HG02642 (cell line): ENCODE results near the gene HDDC2.

Source experiments
- ATAC-seq: cut with Tn5 transposase; IDR thresholded peaks from one replicate; pipeline ENCODE4 v1.9.1; 2021; ENCODE audit warnings: mild to moderate bottlenecking; ENCODE audit not compliant: unreplicated experiment, poor library complexity

HDDC2 gene

DNA sequence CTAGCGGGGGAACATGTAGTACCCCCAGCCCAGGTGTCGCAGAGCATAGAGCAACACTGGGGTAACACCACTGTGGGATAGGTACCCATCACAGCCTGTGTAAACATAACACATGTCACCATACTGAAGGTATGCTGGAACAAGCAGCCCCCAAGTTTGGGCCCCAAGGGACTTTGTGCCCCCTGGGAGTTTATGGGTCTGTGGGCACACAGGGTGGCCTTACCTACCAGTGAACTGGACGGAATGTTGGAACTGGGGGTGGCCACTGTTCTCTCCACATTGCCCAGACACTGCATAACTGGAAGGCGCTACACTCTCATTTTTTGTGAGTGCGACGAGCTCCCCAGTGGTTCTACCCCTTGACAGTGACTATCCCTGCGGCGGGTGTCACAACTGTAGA is 28.5 kb downstream of the HDDC2 start:
- no peak for ATAC-seq

GRCh38 chr6:125271486-125272159 is 30.1 kb downstream of the HDDC2 start:
- no peak for ATAC-seq

DNA sequence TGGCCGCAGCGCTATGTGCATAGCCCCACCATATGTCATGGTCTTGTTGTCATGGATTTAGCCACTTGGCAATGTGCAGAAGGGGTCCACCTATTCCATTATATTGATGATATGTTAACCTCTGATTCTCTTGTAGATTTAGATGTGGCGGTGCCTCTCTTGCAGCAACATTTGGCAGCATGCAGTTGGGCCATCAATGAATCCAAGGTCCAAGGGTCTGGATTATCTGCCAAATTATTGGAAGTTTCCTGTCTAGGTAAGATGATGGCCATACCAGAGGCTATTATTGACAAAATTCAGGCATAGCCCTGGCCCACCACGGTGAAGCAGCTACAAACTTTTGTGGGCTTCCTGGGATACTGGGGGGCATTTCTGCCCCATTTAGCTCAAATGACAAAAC is 31.4 kb downstream of the HDDC2 start:
- ATAC-seq, result no peak

- ATAC-seq, result no peak
Observed at GRCh38 chr6:125269328-125269985, 32.3 kb downstream of the HDDC2 start.

DNA sequence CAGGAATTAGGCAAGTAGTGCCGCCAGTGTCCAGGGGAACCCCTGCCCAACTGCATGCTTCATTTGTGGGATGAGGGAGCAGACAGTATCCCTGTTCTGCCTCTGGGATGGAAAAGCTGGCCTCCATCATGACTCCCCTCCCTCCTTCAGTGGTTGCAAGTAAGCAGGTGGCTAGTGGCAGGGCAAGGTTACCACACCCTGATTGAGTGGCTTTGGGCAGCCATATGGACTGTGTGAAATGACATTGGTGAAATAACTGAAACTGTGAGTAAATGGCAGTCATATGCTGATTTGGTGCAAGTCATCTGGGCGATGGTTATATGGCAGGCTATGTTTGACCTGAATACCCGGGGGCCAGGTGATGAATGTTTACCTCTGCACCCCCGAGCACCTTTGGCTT is 33.0 kb downstream of the HDDC2 start:
- ATAC-seq, result no peak

DNA sequence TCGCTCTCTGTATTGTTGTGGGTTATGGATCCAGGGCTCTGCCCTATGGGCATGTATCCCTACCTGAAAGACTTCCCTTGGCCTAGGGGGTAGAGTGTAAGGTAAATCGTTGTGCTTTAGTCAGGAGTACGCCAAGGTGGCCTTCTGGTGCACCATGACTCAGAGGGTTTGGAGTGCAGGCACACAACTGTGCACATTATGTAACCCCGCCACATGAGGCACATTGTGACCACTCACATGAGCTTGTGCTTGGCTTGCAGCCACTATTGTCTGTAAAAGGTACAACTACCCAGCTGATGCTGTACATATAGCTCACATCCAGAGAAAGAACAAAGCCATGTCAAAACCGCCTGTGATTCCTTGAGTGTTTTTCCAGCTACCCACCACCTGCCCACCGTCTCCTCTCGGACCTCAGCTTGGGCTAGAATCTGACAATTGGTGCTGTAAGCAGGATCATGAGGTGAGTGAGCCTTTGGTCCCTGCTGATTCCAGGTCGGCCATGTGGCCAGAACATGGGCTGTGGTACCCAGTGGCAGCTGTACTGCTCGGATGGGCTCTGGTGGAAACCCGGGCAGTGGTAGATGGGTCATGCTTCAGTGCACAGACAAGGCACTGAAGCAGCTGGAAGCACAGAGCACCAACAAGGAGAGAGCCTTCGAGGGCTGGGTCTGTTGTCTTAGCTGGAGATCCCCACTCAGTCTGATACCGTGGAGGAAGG is 33.8 kb downstream of the HDDC2 start:
- ATAC-seq, result no peak

GRCh38 chr6:125264476-125264875 is 37.3 kb downstream of the HDDC2 start:
- no peak for ATAC-seq

DNA sequence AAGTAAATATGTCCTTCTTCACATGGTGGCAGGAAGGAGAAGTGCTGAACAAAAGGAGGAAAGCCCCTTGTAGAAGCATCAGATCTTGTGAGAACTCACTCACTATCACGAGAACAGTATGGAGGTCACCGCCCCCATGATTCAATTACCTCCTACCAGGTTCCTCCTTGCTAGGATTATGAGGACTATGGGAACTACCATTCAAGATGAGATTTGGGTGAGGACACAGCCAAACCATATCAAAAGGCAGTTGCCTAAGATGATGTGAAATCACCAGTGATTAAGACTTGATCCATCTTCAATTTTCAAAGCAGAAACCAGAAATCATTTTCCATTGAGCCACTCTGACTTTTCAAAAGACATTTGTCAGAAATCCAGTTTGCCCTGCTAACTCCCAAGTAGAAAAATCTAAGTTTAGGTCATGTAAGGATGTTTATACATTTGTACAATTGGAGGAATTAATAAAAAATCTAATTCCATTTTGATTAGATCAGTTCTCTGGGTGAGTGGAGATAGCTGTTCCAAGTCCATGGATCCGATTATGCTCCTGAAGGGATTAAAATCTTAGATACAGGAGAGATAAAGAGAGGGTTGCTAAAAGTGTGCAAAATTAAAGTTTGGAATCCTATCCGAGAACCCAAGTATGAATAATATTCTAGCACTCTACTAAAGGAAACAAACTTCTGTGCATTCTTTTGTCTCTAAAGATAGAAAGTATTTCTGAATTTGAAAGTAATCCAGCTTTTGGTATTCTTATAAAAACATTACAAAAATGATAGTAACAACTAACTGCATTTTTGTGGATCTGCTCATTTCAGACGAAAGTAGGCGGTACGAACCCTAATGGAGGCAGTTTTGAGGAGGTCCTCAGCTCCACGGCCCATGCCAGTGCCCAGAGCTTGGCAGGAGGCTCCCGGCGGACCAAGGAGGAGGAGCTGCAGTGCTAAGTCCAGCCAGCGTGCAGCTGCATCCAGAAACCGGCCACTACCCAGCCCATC is 39.5 kb downstream of the HDDC2 start:
- no peak for ATAC-seq

DNA sequence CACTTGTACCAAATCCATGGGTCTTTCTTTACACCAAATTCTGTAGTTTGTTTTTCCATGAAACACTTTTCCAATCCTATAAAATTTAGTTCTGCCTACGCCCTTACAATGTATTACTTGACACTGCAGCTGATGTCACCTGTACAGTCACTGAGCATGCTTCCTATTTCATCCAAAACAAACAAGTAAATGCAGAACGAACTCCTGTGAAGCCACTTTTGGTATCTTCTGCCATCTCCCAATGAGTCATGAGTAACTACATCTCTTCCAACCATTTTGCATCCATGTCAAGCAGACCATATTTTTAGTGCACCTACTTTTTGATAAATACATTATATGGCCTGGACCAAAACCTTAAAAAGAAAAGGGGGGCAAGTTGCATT is 42.4 kb downstream of the HDDC2 start:
- ATAC-seq, result no peak

DNA sequence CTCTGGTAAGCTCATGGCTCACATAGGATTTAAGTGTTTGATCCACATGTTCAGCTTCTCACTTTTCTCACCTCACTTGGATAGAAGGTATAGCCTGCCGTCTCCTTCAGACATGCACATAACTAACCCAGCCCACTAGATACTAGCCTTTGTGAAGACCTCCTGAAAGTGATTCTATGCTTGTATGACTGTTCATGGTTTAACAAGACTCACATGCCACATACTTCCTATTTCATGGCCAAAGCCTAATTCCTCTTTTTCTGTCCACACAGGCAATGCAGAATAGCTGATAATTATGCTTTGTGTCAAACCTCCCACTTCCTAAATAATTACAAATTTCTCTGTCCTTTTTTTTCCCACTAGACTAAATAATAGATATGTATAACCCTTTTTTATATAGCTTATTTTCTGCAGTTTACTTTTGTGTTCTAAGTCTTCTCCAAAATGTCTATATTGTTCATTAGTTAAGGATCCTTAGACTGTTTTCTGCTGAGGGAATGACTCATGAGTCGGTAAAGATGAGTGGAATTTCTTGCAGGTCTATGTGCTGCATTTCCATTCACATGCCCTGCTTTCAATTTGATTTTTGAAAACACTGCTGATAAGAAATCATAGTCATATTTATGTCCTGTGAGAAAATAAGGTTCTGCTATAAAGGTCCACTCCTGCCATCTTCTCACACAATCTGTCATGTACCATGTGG is 43.0 kb downstream of the HDDC2 start:
- ATAC-seq, result no peak

DNA sequence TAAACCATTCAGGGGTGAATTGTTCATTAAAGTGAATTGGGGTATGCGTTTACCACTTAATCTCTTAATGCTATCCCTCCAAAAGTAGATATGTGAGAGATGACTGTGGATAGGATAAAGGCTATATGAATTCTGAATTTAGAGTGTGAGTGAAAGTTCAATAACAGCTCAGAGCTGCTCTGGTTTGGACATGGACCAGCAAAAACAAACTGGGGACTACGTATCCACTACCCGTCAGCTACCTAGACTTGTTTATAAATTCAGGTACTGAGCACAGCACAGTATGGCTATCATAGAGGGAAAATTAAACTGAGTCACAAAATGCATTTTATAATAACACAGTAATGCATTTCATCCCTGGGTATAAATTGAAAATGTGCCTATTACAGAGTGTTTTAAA is 44.4 kb downstream of the HDDC2 start:
- no peak for ATAC-seq

DNA sequence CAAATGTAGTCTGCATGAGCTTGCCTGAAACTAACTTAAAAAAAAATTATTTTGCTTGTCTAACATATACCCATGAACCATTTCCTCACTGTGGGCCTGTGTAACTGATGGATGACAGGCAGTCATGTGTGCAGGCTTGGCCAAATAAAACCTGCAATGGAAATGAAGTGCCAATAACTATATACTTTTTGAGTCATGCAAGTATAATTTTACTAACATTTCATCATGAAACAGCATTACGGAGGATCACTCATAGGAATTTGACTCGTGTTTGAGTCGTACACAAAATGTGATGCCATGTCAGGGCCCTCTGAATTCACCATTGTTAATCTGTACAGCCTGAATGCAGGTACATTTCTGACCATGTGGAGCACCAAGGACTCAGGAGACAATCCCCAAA is 46.6 kb downstream of the HDDC2 start:
- ATAC-seq, result no peak

- no peak for ATAC-seq
Observed at GRCh38 chr6:125254321-125254720, 47.4 kb downstream of the HDDC2 start.

- no peak for ATAC-seq
Observed at GRCh38 chr6:125253881-125254280, 47.9 kb downstream of the HDDC2 start.

GRCh38 chr6:125252891-125253290 is 48.9 kb downstream of the HDDC2 start:
- no peak for ATAC-seq

DNA sequence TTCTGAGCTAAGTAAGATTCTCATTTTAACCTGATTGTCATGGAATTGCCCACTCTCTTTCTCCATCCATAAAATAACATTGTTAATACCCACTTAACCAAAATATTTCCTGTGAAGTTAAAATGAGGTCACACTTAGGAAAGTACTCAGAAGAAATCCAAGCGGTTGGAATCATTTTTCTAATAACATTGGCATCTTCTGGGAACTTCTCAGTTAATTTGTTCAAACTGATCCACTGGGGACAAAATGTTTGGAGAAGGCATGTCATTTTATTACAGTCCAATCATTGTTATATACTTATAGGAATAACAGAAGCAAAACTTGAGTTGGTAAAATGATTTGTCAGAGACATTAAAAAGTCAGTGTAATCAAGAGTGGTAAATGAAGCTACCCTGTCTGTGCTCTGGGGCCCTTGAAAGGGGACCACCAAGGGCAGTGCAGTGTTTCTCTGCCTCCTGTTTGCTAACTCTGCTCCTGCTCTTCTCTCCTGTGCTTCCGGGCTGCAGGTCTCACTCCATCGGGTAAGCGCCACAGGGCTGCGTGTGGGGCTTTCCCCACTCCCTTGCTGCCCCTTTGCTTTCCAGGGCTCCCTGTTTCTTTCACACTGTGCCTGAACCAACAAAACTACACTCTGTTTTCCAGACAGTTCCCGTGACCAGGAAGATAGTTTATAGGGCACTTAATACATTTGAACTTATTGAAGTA is 50.1 kb downstream of the HDDC2 start:
- no peak for ATAC-seq

DNA sequence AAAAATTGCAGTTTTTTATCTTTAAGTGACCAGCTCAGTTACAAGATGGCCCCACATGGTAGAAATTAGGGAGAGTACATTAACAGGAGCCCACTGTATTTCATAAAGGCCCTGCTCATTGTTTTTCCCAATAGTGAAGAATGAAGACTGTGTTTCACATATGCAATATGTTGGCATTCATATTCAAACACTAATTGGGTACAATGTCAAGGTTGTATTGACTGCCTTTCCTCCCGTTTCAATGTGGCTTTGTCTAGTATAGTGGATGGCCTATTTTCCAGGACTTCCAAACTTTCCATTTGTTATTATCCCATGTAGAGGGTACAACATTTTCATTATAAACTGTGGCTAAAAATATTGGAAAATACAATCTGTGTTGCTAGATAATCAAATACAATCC is 51.3 kb downstream of the HDDC2 start:
- no peak for ATAC-seq

DNA sequence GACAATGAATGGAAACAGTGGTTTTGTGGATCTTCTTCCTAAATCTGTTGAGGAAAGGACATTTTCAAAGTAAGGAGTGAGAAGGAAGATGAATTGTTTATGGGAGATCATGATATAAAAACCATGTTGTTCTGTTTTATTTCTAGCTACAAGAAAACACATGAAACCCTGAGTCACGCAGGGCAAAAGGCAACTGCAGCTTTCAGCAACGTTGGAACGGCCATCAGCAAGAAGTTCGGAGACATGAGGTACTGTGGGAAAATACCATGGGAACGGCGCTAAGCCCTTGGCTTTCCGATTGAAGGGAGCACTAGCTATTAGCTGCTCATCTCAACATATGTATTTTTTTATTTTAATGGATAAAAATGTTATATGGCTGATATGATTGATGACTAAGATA is 53.6 kb downstream of the HDDC2 start:
- no peak for ATAC-seq

DNA sequence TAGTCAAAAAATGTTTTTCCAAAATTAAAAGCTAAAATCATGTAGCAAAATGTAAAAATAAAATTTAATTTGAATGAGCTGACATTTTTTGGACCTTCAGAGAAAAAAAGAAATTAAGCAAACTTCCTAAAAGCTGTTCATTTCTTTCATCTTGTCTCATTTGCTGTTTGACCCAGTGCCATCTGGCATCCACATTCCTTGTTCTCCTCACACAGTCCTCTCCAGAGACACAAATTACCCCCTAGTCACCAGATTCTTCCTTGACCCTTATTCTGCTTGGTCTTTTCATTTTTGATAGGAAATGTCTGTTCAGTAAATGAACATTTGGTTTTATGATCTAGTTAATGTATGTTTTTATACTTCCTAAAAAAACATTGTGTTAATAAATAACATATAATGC is 55.2 kb downstream of the HDDC2 start:
- ATAC-seq, result no peak
